MM.1S (cell line): Measurements from ENCODE around the gene ABHD16B.

Experiments used
- EZH2phosphoT487 ChIP-seq: fragments of 300-600 bp; sonication (generic); IDR thresholded peaks from 2 replicates; pipeline ENCODE4 v1.6.1; 2018; ENCODE audit warnings: antibody characterized with exemption, low read length
- TF ChIP-seq, protein P1 (sequence below): fragments of 300-600 bp; sonication (generic); IDR thresholded peaks from 2 replicates; pipeline ENCODE4 v1.5.1; 2016; ENCODE audit warnings: antibody characterized with exemption, low read length, mixed read lengths

GRCh38 chr20:63908008-63908682, 46.8 kb downstream of the ABHD16B start:
- TF ChIP-seq, protein P1, sequence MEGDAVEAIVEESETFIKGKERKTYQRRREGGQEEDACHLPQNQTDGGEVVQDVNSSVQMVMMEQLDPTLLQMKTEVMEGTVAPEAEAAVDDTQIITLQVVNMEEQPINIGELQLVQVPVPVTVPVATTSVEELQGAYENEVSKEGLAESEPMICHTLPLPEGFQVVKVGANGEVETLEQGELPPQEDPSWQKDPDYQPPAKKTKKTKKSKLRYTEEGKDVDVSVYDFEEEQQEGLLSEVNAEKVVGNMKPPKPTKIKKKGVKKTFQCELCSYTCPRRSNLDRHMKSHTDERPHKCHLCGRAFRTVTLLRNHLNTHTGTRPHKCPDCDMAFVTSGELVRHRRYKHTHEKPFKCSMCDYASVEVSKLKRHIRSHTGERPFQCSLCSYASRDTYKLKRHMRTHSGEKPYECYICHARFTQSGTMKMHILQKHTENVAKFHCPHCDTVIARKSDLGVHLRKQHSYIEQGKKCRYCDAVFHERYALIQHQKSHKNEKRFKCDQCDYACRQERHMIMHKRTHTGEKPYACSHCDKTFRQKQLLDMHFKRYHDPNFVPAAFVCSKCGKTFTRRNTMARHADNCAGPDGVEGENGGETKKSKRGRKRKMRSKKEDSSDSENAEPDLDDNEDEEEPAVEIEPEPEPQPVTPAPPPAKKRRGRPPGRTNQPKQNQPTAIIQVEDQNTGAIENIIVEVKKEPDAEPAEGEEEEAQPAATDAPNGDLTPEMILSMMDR = no peak
- no peak for TF ChIP-seq EZH2phosphoT487
